WTC11 (cell line): Measurements from ENCODE around the gene ADPRS. TPM values are rescaled to one million over a fixed set of nuclear protein-coding genes. Genes with fewer than 3 reads are reported as not detected.

Experiments used
- ATAC-seq: fragments of 200-7000 bp; cut with Tn5 transposase; 2 replicates; pipeline ENCODE4 v1.10.0; 2021; ENCODE audit warnings: mild to moderate bottlenecking, moderate library complexity
- CTCF ChIA-PET: fragments of 300-600 bp; sonication (Branson Sonifier 250); formaldehyde crosslinking; loops from one replicate; lab custom pipeline; 2021; ENCODE audit warnings: antibody characterized with exemption; lab: Charles Lee
- POLR2A ChIA-PET: fragments of 350-600 bp; sonication (Branson Sonifier 250); formaldehyde crosslinking; loops from one replicate; lab custom pipeline; 2021; ENCODE audit warnings: antibody characterized with exemption; lab: Charles Lee
- DNase-seq: peaks from one replicate; pipeline ENCODE4 v3.0.0; 2021; ENCODE audit warnings: low spot score
- H3K27ac Mint-ChIP-seq: 2 replicates; pipeline ENCODE4 v1.8.0; 2021; ENCODE audit warnings: mixed read lengths
- H3K27me3 Mint-ChIP-seq: 2 replicates; pipeline ENCODE4 v1.8.0; 2021; ENCODE audit warnings: low read depth, mild to moderate bottlenecking, moderate library complexity, mixed read lengths
- H3K36me3 Mint-ChIP-seq: 2 replicates; pipeline ENCODE4 v1.8.0; 2021; ENCODE audit warnings: mixed read lengths
- H3K4me1 Mint-ChIP-seq: 2 replicates; pipeline ENCODE4 v1.8.0; 2022; ENCODE audit warnings: mixed read lengths
- H3K4me3 Mint-ChIP-seq: 2 replicates; pipeline ENCODE4 v1.8.0; 2021; ENCODE audit warnings: mild to moderate bottlenecking, moderate library complexity, mixed read lengths
- H3K9me3 Mint-ChIP-seq: 2 replicates; pipeline ENCODE4 v1.8.0; 2021; ENCODE audit warnings: mixed read lengths
- ATF2 ChIP-seq: sonication (generic); formaldehyde crosslinking; IDR thresholded peaks from 2 replicates; pipeline ENCODE4 v1.8.1; 2022; ENCODE audit warnings: low read depth, missing genetic modification reagents, borderline replicate concordance
- CTCF ChIP-seq: fragments of 200-600 bp; IDR thresholded peaks from 2 replicates; pipeline ENCODE4 v1.8.0; 2022; ENCODE audit warnings: antibody characterized with exemption
- ERG ChIP-seq: fragments of 250-450 bp; sonication (Bioruptor Pico); IDR thresholded peaks from 2 replicates; pipeline ENCODE4 v1.8.0; 2021; ENCODE audit warnings: mild to moderate bottlenecking
- ETV6 ChIP-seq: sonication (generic); formaldehyde crosslinking; IDR thresholded peaks from 2 replicates; pipeline ENCODE4 v1.8.1; 2022; ENCODE audit warnings: mild to moderate bottlenecking, missing genetic modification reagents
- GTF2I ChIP-seq: fragments of 250-450 bp; sonication (Bioruptor Pico); conservative IDR thresholded peaks from 2 replicates; pipeline ENCODE4 v1.4.0; 2021; ENCODE audit warnings: mild to moderate bottlenecking
- HMGA2 ChIP-seq: fragments of 250-450 bp; sonication (Bioruptor Pico); IDR thresholded peaks from 2 replicates; pipeline ENCODE4 v1.4.0; 2021; ENCODE audit warnings: mild to moderate bottlenecking, moderate library complexity
- JUN ChIP-seq: sonication (generic); formaldehyde crosslinking; IDR thresholded peaks from 2 replicates; pipeline ENCODE4 v1.8.0; 2023; ENCODE audit warnings: mild to moderate bottlenecking, missing genetic modification reagents
- MLX ChIP-seq: sonication (generic); formaldehyde crosslinking; IDR thresholded peaks from 2 replicates; pipeline ENCODE4 v1.8.1; 2023; ENCODE audit warnings: mild to moderate bottlenecking, missing genetic modification reagents, moderate library complexity
- MYBL2 ChIP-seq: sonication (generic); formaldehyde crosslinking; IDR thresholded peaks from 2 replicates; pipeline ENCODE4 v1.8.1; 2023; ENCODE audit warnings: mild to moderate bottlenecking, moderate library complexity, missing genetic modification reagents
- NFYB ChIP-seq: sonication (generic); formaldehyde crosslinking; conservative IDR thresholded peaks from 2 replicates; pipeline ENCODE4 v1.8.0; 2022; ENCODE audit warnings: low read depth, missing genetic modification reagents
- NR2C2 ChIP-seq: sonication (generic); formaldehyde crosslinking; IDR thresholded peaks from 2 replicates; pipeline ENCODE4 v1.8.0; 2022; ENCODE audit warnings: mild to moderate bottlenecking, missing genetic modification reagents
- NR3C1 ChIP-seq: sonication (generic); formaldehyde crosslinking; conservative IDR thresholded peaks from 2 replicates; pipeline ENCODE4 v1.8.1; 2023; ENCODE audit warnings: low read depth, mild to moderate bottlenecking, missing genetic modification reagents
- PRDM15 ChIP-seq: sonication (generic); formaldehyde crosslinking; IDR thresholded peaks from 2 replicates; pipeline ENCODE4 v1.8.0; 2022; ENCODE audit warnings: missing genetic modification reagents
- SP1 ChIP-seq: sonication (generic); formaldehyde crosslinking; conservative IDR thresholded peaks from 2 replicates; pipeline ENCODE4 v1.8.1; 2022; ENCODE audit warnings: missing genetic modification reagents
- STAT6 ChIP-seq: sonication (generic); formaldehyde crosslinking; conservative IDR thresholded peaks from 2 replicates; pipeline ENCODE4 v1.8.1; 2023; ENCODE audit warnings: mild to moderate bottlenecking, low read depth, missing genetic modification reagents, moderate library complexity
- TCF7 ChIP-seq: sonication (generic); formaldehyde crosslinking; IDR thresholded peaks from 2 replicates; pipeline ENCODE4 v1.8.0; 2022; ENCODE audit warnings: mild to moderate bottlenecking, low read depth, missing genetic modification reagents, moderate library complexity
- TEAD1 ChIP-seq: sonication (generic); formaldehyde crosslinking; IDR thresholded peaks from 2 replicates; pipeline ENCODE4 v1.8.0; 2022; ENCODE audit warnings: mild to moderate bottlenecking, missing genetic modification reagents
- TEAD4 ChIP-seq: sonication (generic); formaldehyde crosslinking; IDR thresholded peaks from 2 replicates; pipeline ENCODE4 v1.8.0; 2022; ENCODE audit warnings: mild to moderate bottlenecking, missing genetic modification reagents
- ZBTB21 ChIP-seq: sonication (generic); formaldehyde crosslinking; IDR thresholded peaks from 2 replicates; pipeline ENCODE4 v1.8.1; 2023; ENCODE audit warnings: mild to moderate bottlenecking, missing genetic modification reagents, borderline replicate concordance
- ZMAT4 ChIP-seq: fragments of 250-450 bp; sonication (Bioruptor Pico); IDR thresholded peaks from 2 replicates; pipeline ENCODE4 v1.9.0; 2021; ENCODE audit warnings: mild to moderate bottlenecking
- ZNF281 ChIP-seq: sonication (generic); formaldehyde crosslinking; IDR thresholded peaks from 2 replicates; pipeline ENCODE4 v1.8.0; 2023; ENCODE audit warnings: mild to moderate bottlenecking, missing genetic modification reagents
- total RNA-seq: library from RNA; stranded (reverse); gene quantifications from 3 replicates; pipeline ENCODE4 v1.2.3, GENCODE V29; 2021

The ADPRS gene
- total RNA-seq, 1 experiment from 2014 or later, result 32.7 TPM

GRCh38 chr1:36111151-36111550, 22.5 kb downstream of the ADPRS start:
- Mint-ChIP-seq H3K4me1 (no peaks in the 10 kb centered on the region), H3K4me3 (no peak overlapping the region), H3K27ac (no peak overlapping the region; the same call in 1 of the 2 replicates), H3K36me3 (no peaks in the 10 kb centered on the region), H3K9me3 (no peaks in the 10 kb centered on the region), H3K27me3 (no peaks in the 10 kb centered on the region)
- ATAC-seq (no peak), DNase-seq (no peak)
- POLR2A ChIA-PET, result no interaction called here
- CTCF ChIA-PET, result interaction anchor here (1.1 kb wide), 1 partner anchor 77 kb away, joined by 3 read pairs; no protein-coding TSS in a partner anchor
- no peak for TF ChIP-seq TEAD1
- TF ChIP-seq GTF2I (CRISPR knock-in tag), result no peak
- TF ChIP-seq JUN (CRISPR knock-in tag), result no peak
- TF ChIP-seq NFYB (CRISPR knock-in tag), result no peak
- no peak for TF ChIP-seq PRDM15
- no peak for TF ChIP-seq ETV6
- TF ChIP-seq NR3C1 (CRISPR knock-in tag), result no peak
- no peak for TF ChIP-seq STAT6
- no peak for TF ChIP-seq SP1 (CRISPR knock-in tag)
- no peak for TF ChIP-seq ZMAT4 (CRISPR knock-in tag)
- no peak for TF ChIP-seq MYBL2 (CRISPR knock-in tag)
- no peak for TF ChIP-seq TEAD4
- no peak for TF ChIP-seq ATF2 (CRISPR knock-in tag)
- TF ChIP-seq HMGA2 (CRISPR knock-in tag), result no peak
- no peak for TF ChIP-seq CTCF

GRCh38 chr1:36112823-36113222, 24.1 kb downstream of the ADPRS start:
- ChIA-PET CTCF (interaction anchor here (2.3 to 3.7 kb wide), 2 partner anchors 21 to 75 kb away, joined by 9 to 21 read pairs; no protein-coding TSS in a partner anchor), POLR2A (no interaction called here)
- H3K4me3 Mint-ChIP-seq, result no peak overlapping the region
- no peaks in the 10 kb centered on the region for H3K9me3 Mint-ChIP-seq
- no peaks in the 10 kb centered on the region for H3K36me3 Mint-ChIP-seq
- ATAC-seq (no peak), DNase-seq (no peak)
- no peak overlapping the region for H3K27ac Mint-ChIP-seq
- no peaks in the 10 kb centered on the region for H3K27me3 Mint-ChIP-seq
- no peaks in the 10 kb centered on the region for H3K4me1 Mint-ChIP-seq
- TF ChIP-seq MLX (CRISPR knock-in tag), result no peak
- TF ChIP-seq ERG, result no peak
- no peak for TF ChIP-seq ZMAT4 (CRISPR knock-in tag)
- no peak for TF ChIP-seq ZNF281
- no peak for TF ChIP-seq ZBTB21
- no peak for TF ChIP-seq TCF7 (CRISPR knock-in tag)
- no peak for TF ChIP-seq NR2C2 (CRISPR knock-in tag)
